EL (cell line): ENCODE data around the gene PARP1.

Experiments
- DNase-seq: peaks from one replicate; pipeline ENCODE4 v3.0.0-alpha.2; 2016

The PARP1 gene

DNA sequence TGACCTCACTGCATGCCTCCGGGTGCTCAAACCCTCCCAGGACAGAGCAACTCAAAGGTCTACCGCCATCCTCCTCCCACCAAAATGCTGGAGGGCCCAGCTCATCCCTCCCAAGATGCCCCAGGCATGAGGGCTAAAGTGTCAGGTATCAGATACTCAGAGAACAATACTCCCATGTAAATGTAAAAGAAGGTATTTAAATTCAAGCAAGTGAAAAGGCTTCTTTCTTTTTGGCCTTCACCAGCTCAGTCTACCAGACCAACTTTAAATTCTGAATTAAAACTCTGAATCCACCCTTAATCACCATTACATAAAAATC is 3.0 kb downstream of the PARP1 start:
- no peak for DNase-seq

DNA sequence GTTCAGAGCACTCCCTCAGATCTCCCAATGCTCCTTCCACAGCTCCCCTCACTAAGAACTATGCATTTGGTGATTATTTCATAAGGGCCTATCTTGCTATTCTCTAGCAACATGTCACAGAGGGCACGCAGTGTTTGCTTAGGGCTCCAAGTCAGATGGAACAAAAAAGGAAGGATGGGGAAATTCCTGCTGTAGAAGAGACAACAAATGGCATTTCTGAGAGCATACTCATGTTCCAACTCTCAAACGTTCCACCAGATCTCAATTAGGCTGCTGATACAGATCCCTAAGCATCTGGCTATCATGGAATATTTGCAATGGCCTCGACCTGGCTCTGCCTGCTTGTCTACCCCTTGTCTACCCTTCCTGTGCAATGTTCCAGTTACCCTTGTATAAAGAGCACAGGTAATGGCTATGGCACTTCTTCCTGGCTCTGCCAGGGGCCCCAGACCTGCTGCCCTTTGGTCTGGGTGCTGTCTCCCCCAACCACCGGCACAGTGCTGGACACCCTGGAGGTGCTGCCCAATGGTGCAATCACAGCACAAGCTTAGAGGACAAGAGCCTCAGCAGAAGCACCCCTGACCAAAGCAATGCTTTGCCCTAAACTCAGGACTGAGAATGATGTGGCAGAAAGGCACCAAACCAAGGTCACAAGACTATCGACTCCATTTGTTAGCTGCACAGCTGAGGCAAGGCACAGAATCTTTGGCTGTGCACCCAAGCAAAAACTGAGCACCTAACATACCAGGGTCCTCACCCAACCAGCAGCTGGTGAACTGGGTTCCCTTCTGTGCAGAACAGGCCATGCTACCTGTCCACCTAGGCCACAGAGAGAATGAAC is 3.6 kb downstream of the PARP1 start:
- peak; percentile 59 for DNase-seq

DNA sequence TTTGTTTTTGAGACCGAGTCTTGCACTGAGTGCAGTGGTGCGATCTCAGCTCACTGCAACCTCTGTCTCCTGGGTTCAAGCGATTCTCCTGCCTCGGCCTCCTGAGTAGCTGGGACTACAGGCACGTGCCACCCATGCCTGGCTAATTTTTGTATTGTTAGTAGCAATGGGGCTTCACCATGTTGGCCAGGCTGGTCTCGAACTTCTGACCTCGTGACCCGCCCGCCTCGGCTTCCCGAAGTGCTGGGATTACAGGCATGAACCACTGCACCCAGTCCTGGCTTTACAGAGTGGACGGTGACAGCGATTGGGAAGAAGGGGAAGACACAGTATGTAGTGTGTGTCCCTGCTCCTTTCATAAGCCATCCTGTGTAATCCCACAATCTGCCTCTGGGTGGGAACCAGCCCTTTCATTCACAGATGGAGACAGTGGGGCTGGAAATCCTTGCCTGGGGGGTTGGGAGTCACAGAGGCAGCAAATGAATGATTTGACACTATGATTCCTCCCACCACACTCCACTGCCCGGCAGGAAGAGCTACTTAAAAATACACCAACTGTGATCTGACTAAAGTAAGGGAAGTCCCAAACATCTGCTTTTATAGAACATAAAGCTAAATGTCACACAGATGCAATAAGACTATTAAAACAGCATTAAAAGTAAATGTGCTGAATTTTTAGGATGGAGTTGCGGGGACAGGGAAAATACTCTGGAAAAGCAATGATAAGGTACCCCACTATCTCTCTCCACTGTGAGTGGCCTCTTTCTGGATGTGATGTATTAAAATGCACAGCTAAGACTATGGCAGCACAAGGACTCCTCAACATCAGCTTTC is 4.5 kb downstream of the PARP1 start:
- DNase-seq = peak; percentile 38

DNA sequence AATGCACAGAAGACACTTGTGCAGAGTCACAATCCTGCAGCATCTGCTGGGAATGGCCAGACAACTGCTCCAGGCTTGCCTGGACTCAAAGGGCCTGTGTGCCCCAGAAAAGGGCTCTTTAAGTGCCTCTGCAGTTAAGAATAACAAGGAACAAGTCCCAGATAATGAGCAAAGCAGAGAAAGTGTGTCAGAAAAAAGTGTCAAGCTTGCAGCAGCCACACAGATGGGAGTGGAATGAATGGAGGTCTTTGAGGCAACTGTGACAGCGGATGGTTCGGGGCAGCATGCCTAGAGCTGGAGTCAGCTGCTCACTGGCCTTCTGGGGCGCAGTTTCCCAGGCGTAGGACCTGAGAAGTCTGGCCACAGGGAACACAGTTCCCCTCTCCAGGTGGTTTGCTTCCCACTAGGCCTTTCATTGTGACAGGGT is 5.1 kb downstream of the PARP1 start:
- DNase-seq = no peak

DNA sequence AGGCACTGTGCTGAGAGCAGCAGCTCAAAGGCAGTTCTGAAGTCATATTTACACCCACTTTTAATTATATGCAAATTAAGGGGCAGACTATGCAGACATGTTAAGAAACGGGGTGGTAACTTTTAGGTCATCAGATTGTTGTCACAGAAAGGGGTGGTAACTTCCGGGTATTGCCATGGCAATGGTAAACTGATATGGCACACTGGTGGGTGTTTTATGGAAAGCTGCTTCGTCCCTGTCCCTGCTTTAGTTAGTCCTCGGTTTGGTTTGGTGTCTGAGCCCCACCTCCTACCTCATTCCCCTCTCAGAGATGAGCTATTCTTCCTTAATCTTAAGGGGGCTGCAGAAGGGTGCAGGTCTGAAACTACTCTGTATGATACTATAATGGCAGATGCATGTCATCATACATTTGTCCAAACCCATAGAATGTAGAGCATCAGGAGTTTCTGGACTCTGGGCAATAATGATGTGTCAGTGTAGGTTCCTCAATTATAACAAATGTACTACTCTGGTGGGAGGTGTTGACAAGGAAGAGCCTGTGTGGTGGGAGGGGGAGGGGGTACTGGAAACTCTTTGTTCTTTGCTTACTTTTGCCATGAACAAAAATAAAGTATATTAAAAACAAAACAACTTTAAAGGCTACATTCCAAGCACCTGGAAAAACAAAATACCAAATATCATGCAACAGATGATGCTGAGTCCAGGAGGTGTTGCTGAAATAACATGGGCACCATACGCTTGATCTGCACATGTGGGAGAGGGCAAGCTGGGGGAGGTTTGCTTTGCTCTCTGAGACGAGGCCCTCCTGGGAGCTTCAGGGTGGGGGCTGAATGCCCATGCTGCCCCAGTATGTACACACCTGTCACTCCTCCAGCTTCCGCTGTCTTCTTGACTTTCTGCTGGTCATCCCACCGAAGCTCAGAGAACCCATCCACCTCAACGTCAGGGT is 6.3 kb downstream of the PARP1 start:
- no peak for DNase-seq

DNA sequence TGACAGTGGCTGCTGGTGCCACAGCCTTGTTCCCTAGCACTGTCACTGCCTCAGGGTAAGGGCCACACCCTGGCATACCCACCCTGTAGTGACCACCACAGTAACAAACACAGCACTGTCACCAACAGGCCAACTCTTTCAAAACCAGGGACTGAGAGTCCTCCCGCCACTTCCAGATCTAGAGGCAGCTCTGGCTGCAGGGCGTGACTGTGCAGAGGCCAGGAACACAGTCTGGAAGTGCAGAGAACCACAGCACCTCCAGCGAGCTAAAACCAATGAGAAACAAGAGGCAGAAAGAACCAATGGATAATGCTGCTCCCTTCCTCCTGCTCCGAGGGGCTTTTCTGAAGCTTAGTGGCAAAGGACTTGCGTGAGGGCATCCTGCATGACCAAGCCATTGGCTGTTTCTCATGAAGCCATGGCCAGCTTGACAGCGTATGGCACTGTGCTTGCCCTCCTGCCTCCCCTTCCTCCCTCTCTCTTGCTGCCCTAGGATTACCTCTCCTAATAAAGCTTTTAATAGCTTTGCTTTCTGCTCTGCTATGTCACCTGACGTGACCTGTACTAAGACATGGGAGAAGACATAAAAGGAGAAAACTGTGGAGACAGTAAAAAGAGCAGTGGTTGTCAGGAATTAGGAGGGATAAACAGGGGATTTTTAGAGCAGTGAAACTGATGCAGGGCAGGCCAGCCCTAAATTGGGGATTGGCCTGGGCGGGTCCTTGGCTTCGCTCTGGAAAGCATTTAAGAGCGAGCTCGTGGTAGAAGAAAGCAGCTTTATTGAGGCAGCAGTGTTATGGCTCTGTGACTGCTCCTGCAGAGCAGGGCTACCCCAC is 7.2 kb downstream of the PARP1 start:
- DNase-seq = no peak

DNA sequence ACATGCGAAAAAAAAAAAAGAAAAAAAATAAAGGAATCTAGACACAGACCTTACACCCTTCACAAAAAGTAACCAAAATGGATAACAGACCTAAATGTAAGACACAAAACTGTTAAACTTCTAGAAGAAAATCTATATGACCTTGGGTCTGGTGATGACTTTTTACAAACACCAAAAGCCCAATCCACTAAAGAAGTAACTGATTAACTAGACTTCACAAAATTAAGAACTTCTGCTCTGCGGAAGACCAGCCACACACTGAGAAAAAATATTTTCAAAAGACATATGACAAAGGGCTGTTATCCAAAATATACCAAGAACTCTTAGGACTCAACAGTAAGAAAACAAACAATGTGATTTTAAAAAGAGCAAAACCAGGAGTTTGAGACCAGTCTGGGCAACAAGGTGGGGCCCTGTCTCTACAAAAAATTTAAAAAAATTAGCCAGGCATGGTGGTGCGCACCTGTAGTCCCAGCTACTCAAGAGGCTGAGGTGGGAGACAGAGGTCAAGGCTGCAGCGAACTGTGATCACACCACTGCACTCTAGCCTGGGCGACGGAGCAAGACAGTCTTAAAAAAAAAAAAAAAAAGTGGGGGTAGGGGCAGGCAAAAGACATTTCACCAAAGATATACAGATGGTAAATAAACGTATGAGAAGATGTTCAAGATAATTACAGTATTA is 9.8 kb downstream of the PARP1 start:
- DNase-seq = no peak

DNA sequence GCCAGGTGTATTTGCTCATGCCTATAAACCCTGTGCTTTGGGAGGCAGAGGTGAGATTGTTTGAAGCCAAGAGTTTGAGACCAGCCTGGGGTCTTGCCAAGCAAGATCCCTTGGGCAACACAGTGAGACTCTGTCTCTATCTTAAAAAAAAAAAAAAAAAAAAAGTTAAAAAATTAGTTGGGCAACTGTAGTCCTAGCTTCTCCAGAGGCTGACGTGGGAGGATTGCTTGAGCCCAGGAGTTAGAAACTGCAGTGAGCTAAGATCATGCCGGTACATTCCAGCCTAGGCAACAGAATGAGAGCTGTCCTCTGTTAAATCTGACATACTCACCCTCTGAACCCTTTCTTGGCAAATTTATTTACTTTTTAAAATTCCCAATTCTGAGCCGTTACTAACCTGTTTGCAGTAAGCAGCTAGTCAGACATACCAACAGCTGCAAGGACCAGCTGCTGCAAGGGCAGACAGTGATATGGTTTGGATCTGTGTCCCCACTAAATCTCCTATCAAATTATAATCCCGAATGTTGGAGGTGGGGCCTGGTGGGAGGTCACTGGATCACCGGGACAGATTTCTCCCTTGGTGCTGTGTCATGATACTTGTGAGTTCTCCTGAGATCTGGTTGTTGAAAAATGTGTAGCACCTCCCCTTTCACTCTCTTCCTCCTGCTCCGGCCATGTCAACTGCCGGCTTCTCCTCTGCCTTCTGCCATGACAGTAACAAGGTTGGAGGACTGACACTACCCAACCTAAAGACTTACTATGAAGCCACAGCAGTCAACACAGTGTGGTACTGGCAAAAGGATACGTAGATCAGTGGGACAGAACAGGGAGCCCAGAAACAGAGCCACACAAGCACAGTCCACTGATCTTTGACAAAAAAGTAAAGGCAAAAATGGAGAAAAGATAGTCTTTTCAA is 10.6 kb downstream of the PARP1 start:
- DNase-seq = no peak

DNA sequence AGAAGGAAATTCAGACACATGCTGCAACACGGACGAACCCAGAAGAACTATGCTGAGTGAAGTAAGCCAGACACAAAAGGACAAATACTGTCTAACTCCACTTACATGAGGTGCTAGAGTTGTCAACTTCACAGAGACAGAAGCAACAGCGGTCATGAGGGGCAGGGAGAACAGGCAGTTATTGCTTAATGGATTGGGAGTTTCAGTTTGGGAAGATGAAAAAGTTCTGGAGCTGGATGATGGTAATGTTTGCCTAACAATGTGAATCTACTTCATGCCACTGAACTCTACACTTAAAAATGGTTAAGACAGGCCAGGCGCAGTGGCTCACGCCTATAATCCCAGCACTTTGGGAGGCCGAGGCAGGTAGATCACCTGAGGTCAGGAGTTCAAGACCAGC is 12.1 kb downstream of the PARP1 start:
- DNase-seq = no peak

DNA sequence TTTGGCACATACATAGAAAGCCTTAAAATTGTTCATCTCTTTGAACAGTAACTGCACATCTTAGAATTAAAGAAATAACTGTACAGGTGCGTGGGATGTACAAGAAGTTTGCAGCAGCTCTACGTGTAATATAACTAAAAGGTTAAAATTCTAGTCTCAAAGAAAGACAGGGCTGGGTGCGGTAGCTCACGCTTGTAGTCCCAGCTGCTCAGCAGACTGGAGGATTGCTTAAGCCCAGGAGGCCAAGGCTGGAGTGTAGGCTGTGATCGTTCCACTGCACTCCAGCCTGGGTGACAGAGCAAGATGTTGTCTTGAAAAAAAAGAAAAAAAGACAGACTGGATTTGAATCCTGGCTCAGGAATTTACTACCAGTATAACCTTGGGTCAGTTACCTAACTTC is 13.4 kb downstream of the PARP1 start:
- no peak for DNase-seq

DNA sequence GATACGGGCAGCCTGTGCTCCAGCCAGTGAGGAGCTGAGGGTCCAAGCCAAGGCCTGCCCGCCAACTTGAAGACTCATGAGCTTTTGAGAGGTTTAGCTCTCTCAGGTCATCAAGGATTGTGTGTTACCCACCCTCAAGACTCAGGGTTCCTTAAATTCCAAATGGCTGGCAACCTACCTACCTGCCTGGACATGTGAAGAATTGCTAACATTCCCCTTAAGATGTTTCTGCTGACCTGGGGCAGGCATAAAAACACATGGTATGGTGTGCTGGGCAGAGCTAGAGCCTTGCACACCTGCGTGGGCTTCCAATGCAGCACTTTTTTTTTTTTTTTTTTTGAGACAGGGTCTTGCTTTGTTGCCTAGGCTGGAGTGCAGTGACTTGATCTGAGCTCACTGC is 17.2 kb downstream of the PARP1 start:
- no peak for DNase-seq

DNA sequence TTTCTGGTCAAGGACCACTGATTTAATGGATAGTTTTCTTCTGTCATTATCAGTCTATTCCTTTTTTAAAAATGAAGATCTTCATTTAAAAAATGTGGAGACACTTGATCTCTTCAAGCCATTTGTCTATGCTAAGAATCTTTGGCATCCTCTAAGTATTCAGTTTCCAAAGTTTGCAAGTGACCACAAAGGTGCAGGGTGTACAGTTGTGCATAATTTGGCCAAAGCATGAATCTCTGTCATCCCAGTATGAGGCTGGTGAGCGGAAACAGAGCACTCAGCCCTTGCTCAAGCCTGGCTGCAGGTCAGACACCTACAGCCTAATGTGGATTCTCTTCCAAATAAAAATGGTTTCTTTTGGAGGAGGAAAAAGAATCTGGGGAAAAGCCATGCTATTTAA is 19.8 kb downstream of the PARP1 start:
- no peak for DNase-seq

DNA sequence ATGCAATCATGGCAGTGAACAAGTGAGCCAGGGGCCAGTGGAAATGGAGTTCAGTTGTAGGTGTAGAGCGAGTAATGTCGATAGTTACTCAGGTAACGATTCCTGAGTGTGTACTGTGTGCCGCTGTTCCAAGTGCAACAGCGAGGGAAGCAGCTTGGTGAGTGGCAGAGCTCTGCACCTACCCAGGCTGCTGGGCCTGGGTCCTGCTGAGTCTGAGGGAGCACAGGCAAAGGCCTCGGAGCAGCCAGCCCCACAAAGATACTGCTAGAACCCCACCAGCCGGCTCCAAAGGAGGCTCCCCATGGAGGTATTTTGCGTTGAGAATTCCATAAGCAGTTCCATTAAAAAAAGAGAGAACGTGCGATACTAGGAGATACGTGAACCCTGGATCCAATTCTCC is 23.2 kb downstream of the PARP1 start:
- DNase-seq = no peak

DNA sequence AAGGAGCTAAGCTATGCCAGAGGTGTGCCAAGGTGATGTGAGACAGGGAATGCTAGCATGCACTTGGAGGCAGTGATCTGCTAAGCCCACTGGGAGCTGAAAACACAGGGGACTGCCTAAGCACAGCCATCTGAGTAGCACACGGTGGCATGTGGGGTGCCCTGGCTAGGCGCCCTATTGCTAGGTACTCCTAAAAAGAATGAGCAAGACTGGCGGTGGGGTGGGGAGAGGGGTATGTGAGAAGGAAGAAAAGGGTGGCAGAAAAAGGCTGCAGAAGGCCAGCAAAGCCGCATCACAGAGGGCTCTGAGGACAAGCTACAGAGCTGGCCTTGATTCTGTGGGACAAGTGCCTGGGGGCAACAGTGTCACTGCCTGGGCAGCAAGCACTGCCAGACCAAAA is 23.9 kb downstream of the PARP1 start:
- DNase-seq = no peak

DNA sequence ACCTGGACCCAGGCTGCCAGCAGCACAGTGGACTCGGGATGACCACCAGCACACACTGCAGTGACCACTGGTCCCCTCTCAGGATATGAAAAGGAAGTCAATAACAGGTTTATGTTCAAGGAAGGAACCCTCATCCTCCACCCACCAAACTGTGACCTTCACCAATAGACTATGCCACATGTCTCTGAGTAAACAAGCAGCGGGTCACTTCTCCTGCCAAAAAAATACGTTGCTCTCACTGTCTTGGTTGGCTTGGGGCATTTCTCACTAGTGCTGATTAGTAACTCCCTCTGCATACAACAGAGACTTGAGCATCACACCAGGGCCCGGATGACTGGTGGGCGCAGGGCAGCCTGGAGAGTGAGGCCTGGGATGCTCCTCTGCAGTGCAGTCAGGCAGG is 25.9 kb downstream of the PARP1 start:
- DNase-seq = no peak

DNA sequence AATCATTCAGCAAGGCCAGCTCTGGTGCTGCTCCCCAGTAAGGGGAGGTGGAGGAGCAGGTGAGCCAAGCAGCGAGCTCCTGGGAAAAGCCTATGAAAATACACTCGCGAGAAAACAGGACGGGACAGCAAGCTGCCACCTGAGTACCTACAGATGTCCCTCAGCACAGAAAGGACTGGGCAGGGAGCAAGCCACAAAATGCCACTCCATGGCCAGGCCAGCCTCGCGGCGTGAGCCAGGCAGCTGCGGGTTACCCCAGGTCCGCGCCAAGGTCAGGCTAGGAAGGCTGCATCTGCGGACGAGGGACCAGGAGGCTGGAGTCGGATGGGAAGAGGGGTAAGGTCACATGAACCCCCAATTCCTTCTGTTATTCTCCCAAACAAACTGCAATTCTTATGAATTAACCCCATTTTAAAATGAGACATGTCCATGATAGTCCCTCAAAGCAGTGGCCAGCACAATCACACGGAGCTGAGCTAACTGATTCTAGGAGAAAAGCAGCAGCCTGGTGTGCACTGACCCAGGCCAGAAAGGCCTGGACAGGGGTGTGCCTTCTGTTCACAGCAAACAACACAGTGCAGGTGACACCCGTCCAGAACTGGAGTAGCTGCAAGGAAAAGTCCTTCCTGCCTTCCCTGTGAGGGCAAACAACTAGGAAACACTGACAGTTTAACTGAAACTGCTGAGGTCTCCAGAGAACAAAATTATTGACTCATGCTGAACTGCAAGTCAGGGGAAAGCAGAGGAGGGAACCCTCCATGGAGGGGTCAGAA is 26.5 kb downstream of the PARP1 start:
- no peak for DNase-seq

DNA sequence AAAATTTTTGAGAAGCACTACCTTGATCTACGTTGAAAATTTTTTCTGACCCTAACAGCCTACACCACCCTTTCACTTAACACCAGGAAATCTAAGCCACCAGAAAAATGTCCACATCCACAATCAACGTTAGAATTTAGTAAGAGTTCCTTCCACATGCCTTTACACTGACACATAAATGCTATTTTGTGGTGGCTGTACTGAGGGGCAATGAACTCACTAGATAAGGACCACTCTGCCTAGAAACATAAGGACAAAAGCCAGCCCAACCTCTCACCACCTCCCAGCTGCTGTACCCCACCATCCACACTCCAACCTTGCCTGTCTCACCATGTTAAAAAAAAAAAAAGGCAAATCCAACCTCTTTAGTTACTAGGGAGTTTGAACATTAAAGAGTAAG is 29.8 kb downstream of the PARP1 start:
- peak; percentile 5 for DNase-seq

DNA sequence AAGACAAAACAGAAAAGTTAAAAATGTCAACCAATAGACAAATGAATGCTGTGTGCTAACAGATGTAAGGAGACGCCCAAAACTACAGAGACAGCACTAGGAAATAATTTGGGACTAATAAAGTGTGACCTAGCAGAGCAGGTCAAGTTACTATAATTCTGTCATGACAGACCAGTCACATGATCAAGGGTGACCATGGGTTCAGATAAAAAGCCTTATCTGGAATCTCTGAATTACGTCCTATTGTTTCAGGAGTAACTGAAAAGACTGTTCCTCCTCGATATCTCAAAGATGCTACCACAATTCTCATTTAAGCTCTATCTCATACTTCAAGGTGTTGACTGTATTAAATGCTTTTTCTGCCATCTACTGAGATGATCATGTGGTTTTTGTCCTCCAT is 31.6 kb downstream of the PARP1 start:
- no peak for DNase-seq

DNA sequence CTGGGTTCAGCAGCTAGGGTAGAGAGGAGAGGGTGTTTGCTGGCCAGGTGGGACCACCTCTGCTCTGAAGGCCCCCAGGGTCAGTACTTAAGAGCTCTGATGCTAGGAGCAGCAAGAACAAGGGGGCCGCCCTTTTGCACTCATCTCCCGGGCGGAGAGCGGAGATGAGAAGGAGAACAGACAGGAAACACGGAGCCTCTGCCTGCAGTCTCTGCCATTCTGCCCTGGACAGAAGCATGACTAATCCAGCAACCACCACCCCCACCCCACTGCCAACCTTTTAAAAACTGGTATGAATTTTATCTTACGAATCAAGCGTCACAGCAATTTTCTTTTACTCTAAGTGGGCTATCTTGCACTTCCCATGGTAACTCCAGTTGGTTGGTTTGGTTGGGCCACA is 34.5 kb downstream of the PARP1 start:
- no peak for DNase-seq

DNA sequence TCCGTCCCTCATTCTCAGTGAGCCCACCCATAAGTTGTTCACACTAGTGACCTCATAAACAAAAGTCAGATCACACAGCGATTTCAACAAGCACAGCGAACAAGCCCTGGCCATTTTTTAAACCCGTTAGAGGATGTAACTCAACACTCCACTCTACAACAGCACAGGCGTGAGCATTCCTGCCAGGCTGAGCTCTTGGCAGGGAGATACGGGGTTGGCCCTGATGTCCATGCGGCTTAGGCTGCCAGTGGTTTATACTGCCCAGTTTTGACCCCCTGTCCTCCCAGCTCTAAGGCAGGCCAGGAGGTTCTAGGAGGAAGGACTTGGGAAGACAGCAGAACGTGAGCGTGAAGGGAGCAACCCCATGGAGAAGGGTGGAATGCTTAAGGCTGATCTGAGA is 35.0 kb downstream of the PARP1 start:
- no peak for DNase-seq
